ENCODE measurements around the gene VCL. TPM values are rescaled to one million over a fixed set of nuclear protein-coding genes. Genes with fewer than 3 reads are reported as not detected.
A peak's percentile ranks its signal among the peaks of the same experiment; 100 is the strongest.

The VCL gene
- total and polyA plus RNA-seq, 2 of the 8 experiments (the other 6 are each of a cell fraction or from before 2014, with no cell fraction given) = 119 to 377 TPM

- TF ChIP-seq TEAD4 (IDR thresholded peaks at IDR 0.05; ENCODE audit: low read depth, low read length) (peak; percentile 66), SAP30 (IDR thresholded peaks at IDR 0.05; ENCODE audit: insufficient read depth, insufficient replicate concordance, low read length) (peak; percentile 24), YY1 (IDR thresholded peaks at IDR 0.05; ENCODE audit: low read depth, low read length) (no peak), HDAC2 (IDR thresholded peaks at IDR 0.05; ENCODE audit: borderline replicate concordance in 1 of 2, low read depth in 2 of 2, low read length in 2 of 2) (peak in 1 of 2 experiments; percentile 26; a peak in 1 of 4 replicates), ZNF274 (IDR thresholded peaks at IDR 0.05; ENCODE audit: borderline replicate concordance, extremely low read depth, low read length) (no peak), SP4 (IDR thresholded peaks at IDR 0.05; ENCODE audit: low read length) (peak; percentile 87; the same call in 1 of the 2 replicates), TBP (IDR thresholded peaks at IDR 0.05; ENCODE audit: low read depth, low read length) (peak; percentile 97), POLR2A (IDR thresholded peaks at IDR 0.05; ENCODE audit: control extremely low read depth in 1 of 2, low read depth in 2 of 2, low read length in 2 of 2) (peak; percentile 97 to 100), EGR1 (IDR thresholded peaks at IDR 0.05; ENCODE audit: borderline replicate concordance, low read depth, low read length) (no peak), BACH1 (IDR thresholded peaks at IDR 0.05; ENCODE audit: low read length) (peak; percentile 55; the same call in 1 of the 2 replicates), SIX5 (IDR thresholded peaks at IDR 0.05; ENCODE audit: low read depth, low read length) (no peak)
These were observed at the start of gene VCL (continued) for GRCh38 chr10:73997787-73998622.

All from H1 (cell line).